OCI-LY7 (cell line): ENCODE results near the gene YBX2.

Source experiments
- EZH2phosphoT487 ChIP-seq: fragments of 200-600 bp; sonication (generic); IDR thresholded peaks from 2 replicates; pipeline ENCODE4 v1.6.1; 2018; ENCODE audit warnings: low read depth, borderline replicate concordance, mild to moderate bottlenecking, mixed run types, antibody characterized with exemption, low read length, moderate library complexity, mixed read lengths
- TF ChIP-seq, protein P1 (sequence below): fragments of 200-600 bp; sonication (generic); conservative IDR thresholded peaks from 2 replicates; pipeline ENCODE4 v1.5.1; 2014; ENCODE audit warnings: mild to moderate bottlenecking, antibody characterized with exemption, low read length, moderate library complexity, mixed read lengths

- TF ChIP-seq, protein P1, sequence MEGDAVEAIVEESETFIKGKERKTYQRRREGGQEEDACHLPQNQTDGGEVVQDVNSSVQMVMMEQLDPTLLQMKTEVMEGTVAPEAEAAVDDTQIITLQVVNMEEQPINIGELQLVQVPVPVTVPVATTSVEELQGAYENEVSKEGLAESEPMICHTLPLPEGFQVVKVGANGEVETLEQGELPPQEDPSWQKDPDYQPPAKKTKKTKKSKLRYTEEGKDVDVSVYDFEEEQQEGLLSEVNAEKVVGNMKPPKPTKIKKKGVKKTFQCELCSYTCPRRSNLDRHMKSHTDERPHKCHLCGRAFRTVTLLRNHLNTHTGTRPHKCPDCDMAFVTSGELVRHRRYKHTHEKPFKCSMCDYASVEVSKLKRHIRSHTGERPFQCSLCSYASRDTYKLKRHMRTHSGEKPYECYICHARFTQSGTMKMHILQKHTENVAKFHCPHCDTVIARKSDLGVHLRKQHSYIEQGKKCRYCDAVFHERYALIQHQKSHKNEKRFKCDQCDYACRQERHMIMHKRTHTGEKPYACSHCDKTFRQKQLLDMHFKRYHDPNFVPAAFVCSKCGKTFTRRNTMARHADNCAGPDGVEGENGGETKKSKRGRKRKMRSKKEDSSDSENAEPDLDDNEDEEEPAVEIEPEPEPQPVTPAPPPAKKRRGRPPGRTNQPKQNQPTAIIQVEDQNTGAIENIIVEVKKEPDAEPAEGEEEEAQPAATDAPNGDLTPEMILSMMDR = no peak
- no peak for TF ChIP-seq EZH2phosphoT487
These were observed 5.0 kb downstream of the YBX2 start for GRCh38 chr17:7289256-7290032.
